Sigmoid colon (tissue), 4 donors: Measurements from ENCODE around the gene KRT72.

ENCODE experiments used
- EP300 ChIP-seq, 4 donors: sonication (generic); formaldehyde crosslinking; IDR thresholded peaks; one replicate each; pipeline ENCODE4 v1.6.1; 2017; ENCODE audit warnings: antibody characterized with exemption in 4 of 4
- POLR2A ChIP-seq, 2 donors: fragments of 450-650 bp; IDR thresholded peaks; one replicate each; pipeline ENCODE4 v1.6.1; 2016; ENCODE audit warnings: antibody characterized with exemption in 2 of 2, mild to moderate bottlenecking in 2 of 2, moderate library complexity in 2 of 2
- POLR2AphosphoS5 ChIP-seq, 4 donors: sonication (generic); formaldehyde crosslinking; IDR thresholded peaks; one replicate each; pipeline ENCODE4 v1.6.1; 2017; ENCODE audit warnings: antibody characterized with exemption in 4 of 4
- TF ChIP-seq, protein P1 (sequence below), 4 experiments: fragments of 450-650 bp in 3 of 4; fragments of 200-600 bp in 1 of 4; IDR thresholded peaks; one replicate each; pipeline ENCODE4 v1.5.1; 2016 to 2019; ENCODE audit warnings: antibody characterized with exemption in 4 of 4, mild to moderate bottlenecking in 3 of 4, moderate library complexity in 2 of 4

DNA sequence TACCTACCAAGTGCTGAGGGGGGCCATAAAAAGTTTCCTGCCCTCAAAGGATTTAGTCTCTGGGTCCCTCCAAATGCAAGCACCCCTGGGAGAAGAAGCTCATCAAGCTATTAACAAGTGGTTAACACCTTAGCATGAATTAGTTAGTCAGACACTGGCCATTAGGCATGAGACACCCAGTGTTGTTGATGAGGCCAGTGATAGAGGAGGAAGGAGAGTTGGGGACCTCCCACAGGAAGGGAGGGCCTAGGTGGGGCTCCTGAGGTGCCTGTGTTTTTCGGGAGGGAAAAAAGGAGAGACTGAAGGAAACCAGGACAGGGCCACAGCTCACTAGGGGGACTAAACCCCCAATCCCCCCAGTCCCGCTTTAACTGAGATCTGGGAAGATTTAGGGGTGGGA is 43.8 kb downstream of the KRT72 start:
- TF ChIP-seq POLR2A (IDR thresholded peaks at IDR 0.05) = no peak
- no peak for TF ChIP-seq POLR2AphosphoS5 (IDR thresholded peaks at IDR 0.05)
- TF ChIP-seq, protein P1, sequence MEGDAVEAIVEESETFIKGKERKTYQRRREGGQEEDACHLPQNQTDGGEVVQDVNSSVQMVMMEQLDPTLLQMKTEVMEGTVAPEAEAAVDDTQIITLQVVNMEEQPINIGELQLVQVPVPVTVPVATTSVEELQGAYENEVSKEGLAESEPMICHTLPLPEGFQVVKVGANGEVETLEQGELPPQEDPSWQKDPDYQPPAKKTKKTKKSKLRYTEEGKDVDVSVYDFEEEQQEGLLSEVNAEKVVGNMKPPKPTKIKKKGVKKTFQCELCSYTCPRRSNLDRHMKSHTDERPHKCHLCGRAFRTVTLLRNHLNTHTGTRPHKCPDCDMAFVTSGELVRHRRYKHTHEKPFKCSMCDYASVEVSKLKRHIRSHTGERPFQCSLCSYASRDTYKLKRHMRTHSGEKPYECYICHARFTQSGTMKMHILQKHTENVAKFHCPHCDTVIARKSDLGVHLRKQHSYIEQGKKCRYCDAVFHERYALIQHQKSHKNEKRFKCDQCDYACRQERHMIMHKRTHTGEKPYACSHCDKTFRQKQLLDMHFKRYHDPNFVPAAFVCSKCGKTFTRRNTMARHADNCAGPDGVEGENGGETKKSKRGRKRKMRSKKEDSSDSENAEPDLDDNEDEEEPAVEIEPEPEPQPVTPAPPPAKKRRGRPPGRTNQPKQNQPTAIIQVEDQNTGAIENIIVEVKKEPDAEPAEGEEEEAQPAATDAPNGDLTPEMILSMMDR (IDR thresholded peaks at IDR 0.05) = no peak
- TF ChIP-seq EP300 (IDR thresholded peaks at IDR 0.05) = no peak
